ENCODE data around the gene VAC14.

The VAC14 gene

GRCh38 chr16:70764632-70765031, 36.3 kb downstream of the VAC14 start:
- Histone ChIP-seq H3K23ac (ENCODE audit: low read length) (no peak overlapping the region), H3K79me2 (ENCODE audit: control insufficient read depth, insufficient read depth, low read length, poor library complexity) (no peaks in the 10 kb centered on the region), H3K27ac (ENCODE audit: low read depth, low read length) (no peak overlapping the region), H3K4me2 (ENCODE audit: low read length) (no peak overlapping the region), H3K36me3 (ENCODE audit: control insufficient read depth in 1 of 2, insufficient read depth in 2 of 2, low read length in 2 of 2) (peaks cover 18 to 22% of the 10 kb centered on the region in 2 experiments), H3K4ac (ENCODE audit: low read depth, low read length) (no peak overlapping the region), H3K4me1 (ENCODE audit: control insufficient read depth in 1 of 2, insufficient read depth in 2 of 2, low read length in 2 of 2) (peaks cover 10 to 12% of the 10 kb centered on the region in 2 experiments), H3K9me3 (ENCODE audit: insufficient read depth, low read depth, low read length) (no peaks in the 10 kb centered on the region), H2AFZ (ENCODE audit: insufficient read depth, low read length, poor library complexity) (no peak overlapping the region), H3K27me3 (ENCODE audit: insufficient read depth, low read length) (no peaks in the 10 kb centered on the region), H3K9ac (ENCODE audit: low read length) (no peak overlapping the region), H2BK5ac (ENCODE audit: low read depth, low read length, poor library complexity) (no peak overlapping the region), H3K79me1 (ENCODE audit: low read length) (peaks cover 4% of the 10 kb centered on the region), H3K14ac (ENCODE audit: low read length) (no peak overlapping the region), H4K12ac (ENCODE audit: low read depth, low read length) (no peak overlapping the region), H3K4me3 (ENCODE audit: low read depth, low read length) (no peak overlapping the region), H4K8ac (ENCODE audit: low read depth, low read length) (no peak overlapping the region), H2AK5ac (ENCODE audit: low read length) (no peak overlapping the region), H4K91ac (ENCODE audit: low read depth, low read length) (no peak overlapping the region), H2BK12ac (ENCODE audit: low read length) (no peak overlapping the region), H2BK120ac (ENCODE audit: insufficient read depth, low read length, poor library complexity) (no peak overlapping the region), H3K18ac (ENCODE audit: low read length) (no peak overlapping the region)
- no peak for DNase-seq
- WGBS (ENCODE audit: extremely low coverage, insufficient coverage, insufficient read length), result no CpG with 5 or more reads among the region's 10 CpGs

- Histone ChIP-seq H3K79me1 (ENCODE audit: low read length) (no peaks in the 10 kb centered on the region), H3K27ac (ENCODE audit: low read depth, low read length) (no peak overlapping the region), H3K9me3 (ENCODE audit: insufficient read depth, low read depth, low read length) (peaks cover 4% of the 10 kb centered on the region), H2AFZ (ENCODE audit: insufficient read depth, low read length, poor library complexity) (no peak overlapping the region), H3K4ac (ENCODE audit: low read depth, low read length) (no peak overlapping the region), H3K4me3 (ENCODE audit: low read depth, low read length) (no peak overlapping the region), H3K4me2 (ENCODE audit: low read length) (no peak overlapping the region), H2BK5ac (ENCODE audit: low read depth, low read length, poor library complexity) (no peak overlapping the region), H3K14ac (ENCODE audit: low read length) (no peak overlapping the region), H2AK5ac (ENCODE audit: low read length) (no peak overlapping the region), H3K79me2 (ENCODE audit: control insufficient read depth, insufficient read depth, low read length, poor library complexity) (no peaks in the 10 kb centered on the region), H3K18ac (ENCODE audit: low read length) (no peak overlapping the region), H2BK12ac (ENCODE audit: low read length) (no peak overlapping the region), H2BK120ac (ENCODE audit: insufficient read depth, low read length, poor library complexity) (no peak overlapping the region), H3K23ac (ENCODE audit: low read length) (no peak overlapping the region), H3K36me3 (ENCODE audit: control insufficient read depth in 1 of 2, insufficient read depth in 2 of 2, low read length in 2 of 2) (peaks cover 22 to 27% of the 10 kb centered on the region in 2 experiments), H3K4me1 (ENCODE audit: control insufficient read depth in 1 of 2, insufficient read depth in 2 of 2, low read length in 2 of 2) (peaks cover 4 to 6% of the 10 kb centered on the region in 2 experiments), H4K91ac (ENCODE audit: low read depth, low read length) (no peak overlapping the region), H3K27me3 (ENCODE audit: insufficient read depth, low read length) (no peaks in the 10 kb centered on the region), H4K12ac (ENCODE audit: low read depth, low read length) (no peak overlapping the region), H3K9ac (ENCODE audit: low read length) (no peak overlapping the region), H4K8ac (ENCODE audit: low read depth, low read length) (peak overlapping the region; percentile 17)
- WGBS (ENCODE audit: extremely low coverage, insufficient coverage, insufficient read length), result no CpG with 5 or more reads among the region's 3 CpGs
- no peak for DNase-seq
These were observed 40.7 kb downstream of the VAC14 start for GRCh38 chr16:70760221-70760620.

DNA sequence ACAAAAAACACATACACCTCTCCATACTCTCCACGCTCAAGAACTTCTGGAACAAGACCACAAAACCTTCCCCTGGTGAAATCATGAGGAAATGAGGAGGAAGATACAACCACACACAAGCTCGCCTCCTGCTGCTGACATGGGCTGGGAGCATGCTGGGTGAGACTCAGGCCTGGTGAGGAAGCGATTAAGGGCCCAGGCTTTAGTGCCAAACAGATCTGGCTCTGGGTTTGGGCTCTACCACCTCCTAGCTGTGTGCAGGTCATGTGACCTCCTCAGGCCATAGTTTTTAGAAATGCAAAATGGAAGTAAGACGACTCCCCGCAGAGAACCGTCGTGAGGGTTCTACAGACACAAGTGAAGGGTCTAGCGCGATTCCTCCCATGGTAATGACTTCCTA, 41.3 kb downstream of the VAC14 start:
- Histone ChIP-seq H3K9ac (ENCODE audit: low read length) (no peak overlapping the region), H2AK5ac (ENCODE audit: low read length) (no peak overlapping the region), H3K23ac (ENCODE audit: low read length) (no peak overlapping the region), H3K18ac (ENCODE audit: low read length) (no peak overlapping the region), H3K27ac (ENCODE audit: low read depth, low read length) (no peak overlapping the region), H3K4me2 (ENCODE audit: low read length) (no peak overlapping the region), H2BK5ac (ENCODE audit: low read depth, low read length, poor library complexity) (no peak overlapping the region), H3K14ac (ENCODE audit: low read length) (no peak overlapping the region), H4K91ac (ENCODE audit: low read depth, low read length) (no peak overlapping the region), H3K79me1 (ENCODE audit: low read length) (no peaks in the 10 kb centered on the region), H3K79me2 (ENCODE audit: control insufficient read depth, insufficient read depth, low read length, poor library complexity) (no peaks in the 10 kb centered on the region), H3K36me3 (ENCODE audit: control insufficient read depth in 1 of 2, insufficient read depth in 2 of 2, low read length in 2 of 2) (peaks cover 22 to 25% of the 10 kb centered on the region in 2 experiments), H2AFZ (ENCODE audit: insufficient read depth, low read length, poor library complexity) (no peak overlapping the region), H3K4ac (ENCODE audit: low read depth, low read length) (no peak overlapping the region), H3K4me1 (ENCODE audit: control insufficient read depth in 1 of 2, insufficient read depth in 2 of 2, low read length in 2 of 2) (peaks cover 10 to 11% of the 10 kb centered on the region in 2 experiments), H3K27me3 (ENCODE audit: insufficient read depth, low read length) (no peaks in the 10 kb centered on the region), H2BK120ac (ENCODE audit: insufficient read depth, low read length, poor library complexity) (no peak overlapping the region), H4K12ac (ENCODE audit: low read depth, low read length) (no peak overlapping the region), H2BK12ac (ENCODE audit: low read length) (no peak overlapping the region), H3K9me3 (ENCODE audit: insufficient read depth, low read depth, low read length) (peaks cover 4% of the 10 kb centered on the region), H3K4me3 (ENCODE audit: low read depth, low read length) (no peak overlapping the region), H4K8ac (ENCODE audit: low read depth, low read length) (no peak overlapping the region)
- WGBS (ENCODE audit: extremely low coverage, insufficient coverage, insufficient read length), result 100% methylated on average over 1 of the region's 9 CpGs
- no peak for DNase-seq

DNA sequence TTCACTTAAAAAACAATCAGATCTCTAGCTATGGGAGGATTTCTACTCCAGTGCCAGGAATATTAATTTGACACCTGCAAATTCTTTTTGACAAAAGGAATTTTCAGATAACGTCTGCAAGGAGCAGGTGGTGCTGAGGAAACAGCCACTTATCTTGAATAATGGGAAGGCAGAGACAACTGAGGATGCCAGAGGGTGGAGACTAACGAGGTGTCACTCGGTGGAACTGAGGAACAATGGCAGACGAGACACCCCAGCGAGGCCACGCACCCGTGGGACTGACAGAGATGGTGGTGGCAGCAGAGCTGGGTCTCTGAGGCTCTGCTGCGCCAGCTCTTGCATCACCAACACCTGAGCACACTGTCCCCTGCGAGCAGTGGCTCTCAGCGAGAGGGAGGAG, 42.2 kb downstream of the VAC14 start:
- H2BK120ac ChIP-seq (ENCODE audit: insufficient read depth, low read length, poor library complexity), result no peak overlapping the region
- no peak overlapping the region for H3K27ac ChIP-seq (ENCODE audit: low read depth, low read length)
- H3K4ac ChIP-seq (ENCODE audit: low read depth, low read length), result no peak overlapping the region
- H3K4me3 ChIP-seq (ENCODE audit: low read depth, low read length), result no peak overlapping the region
- H3K36me3 ChIP-seq (ENCODE audit: control insufficient read depth in 1 of 2, insufficient read depth in 2 of 2, low read length in 2 of 2), result peaks cover 22 to 24% of the 10 kb centered on the region in 2 experiments
- no peak overlapping the region for H3K9ac ChIP-seq (ENCODE audit: low read length)
- peaks cover 4% of the 10 kb centered on the region for H3K9me3 ChIP-seq (ENCODE audit: insufficient read depth, low read depth, low read length)
- no peak overlapping the region for H2AK5ac ChIP-seq (ENCODE audit: low read length)
- no peaks in the 10 kb centered on the region for H3K27me3 ChIP-seq (ENCODE audit: insufficient read depth, low read length)
- no peak overlapping the region for H4K91ac ChIP-seq (ENCODE audit: low read depth, low read length)
- no peak overlapping the region for H3K18ac ChIP-seq (ENCODE audit: low read length)
- no peak overlapping the region for H4K8ac ChIP-seq (ENCODE audit: low read depth, low read length)
- no peak overlapping the region for H2BK5ac ChIP-seq (ENCODE audit: low read depth, low read length, poor library complexity)
- H4K12ac ChIP-seq (ENCODE audit: low read depth, low read length), result no peak overlapping the region
- DNase-seq, result peak in 1 of 2 donors; percentile 49
- no CpG with 5 or more reads among the region's 10 CpGs for WGBS (ENCODE audit: extremely low coverage, insufficient coverage, insufficient read length)
- H3K79me1 ChIP-seq (ENCODE audit: low read length), result no peaks in the 10 kb centered on the region
- H3K14ac ChIP-seq (ENCODE audit: low read length), result no peak overlapping the region
- H3K23ac ChIP-seq (ENCODE audit: low read length), result no peak overlapping the region
- no peaks in the 10 kb centered on the region for H3K79me2 ChIP-seq (ENCODE audit: control insufficient read depth, insufficient read depth, low read length, poor library complexity)
- H3K4me2 ChIP-seq (ENCODE audit: low read length), result no peak overlapping the region
- H2AFZ ChIP-seq (ENCODE audit: insufficient read depth, low read length, poor library complexity), result no peak overlapping the region
- peaks cover 10 to 16% of the 10 kb centered on the region in 2 experiments for H3K4me1 ChIP-seq (ENCODE audit: control insufficient read depth in 1 of 2, insufficient read depth in 2 of 2, low read length in 2 of 2)
- H2BK12ac ChIP-seq (ENCODE audit: low read length), result no peak overlapping the region
